H9 (cell line): ENCODE measurements around the gene IL5RA. TPM values are rescaled to one million over a fixed set of nuclear protein-coding genes. Genes with fewer than 3 reads are reported as not detected.

Experiments used
- DNase-seq: peaks from one replicate; pipeline ENCODE4 v3.0.0-alpha.2; 2017
- H2AFZ ChIP-seq: one replicate; pipeline ENCODE4 v1.6.1; 2013; ENCODE audit warnings: mild to moderate bottlenecking, low read length, control low read depth, moderate library complexity
- H2AK5ac ChIP-seq: 2 replicates; pipeline ENCODE4 v1.6.1; 2013; ENCODE audit warnings: low read length, control low read depth, mixed read lengths; ENCODE audit not compliant: insufficient read length
- H2BK120ac ChIP-seq: one replicate; pipeline ENCODE4 v1.6.1; 2013; ENCODE audit warnings: low read depth, mild to moderate bottlenecking, low read length, control low read depth, inconsistent platforms; ENCODE audit not compliant: poor library complexity, severe bottlenecking
- H2BK12ac ChIP-seq: 2 replicates; pipeline ENCODE4 v1.6.1; 2013; ENCODE audit warnings: low read length, control low read depth, mixed read lengths, low read depth; ENCODE audit not compliant: insufficient read length
- H2BK15ac ChIP-seq: 2 replicates; pipeline ENCODE4 v1.6.1; 2013; ENCODE audit warnings: low read depth, low read length, control low read depth
- H2BK20ac ChIP-seq: one replicate; pipeline ENCODE4 v1.6.1; 2013; ENCODE audit warnings: low read depth, mild to moderate bottlenecking, low read length, control low read depth, inconsistent platforms; ENCODE audit not compliant: poor library complexity, severe bottlenecking
- H2BK5ac ChIP-seq: 2 replicates; pipeline ENCODE4 v1.6.1; 2013; ENCODE audit warnings: low read length, control low read depth, mixed read lengths; ENCODE audit not compliant: insufficient read length
- H3K14ac ChIP-seq: 2 replicates; pipeline ENCODE4 v1.6.1; 2013; ENCODE audit warnings: low read length, control low read depth; ENCODE audit not compliant: insufficient read depth
- H3K18ac ChIP-seq: 2 replicates; pipeline ENCODE4 v1.6.1; 2013; ENCODE audit warnings: low read depth, mild to moderate bottlenecking, mixed read lengths, low read length, control low read depth; ENCODE audit not compliant: insufficient read length
- H3K23ac ChIP-seq: 2 replicates; pipeline ENCODE4 v1.6.1; 2013; ENCODE audit warnings: low read length, control low read depth, mixed read lengths, low read depth; ENCODE audit not compliant: insufficient read length
- H3K23me2 ChIP-seq: 2 replicates; pipeline ENCODE4 v1.6.1; 2013; ENCODE audit warnings: low read depth, mild to moderate bottlenecking, mixed read lengths, low read length, control low read depth; ENCODE audit not compliant: insufficient read length, poor library complexity, severe bottlenecking
- H3K27ac ChIP-seq: 2 replicates; pipeline ENCODE4 v1.5.1; 2013; ENCODE audit warnings: low read length, control low read depth, mixed read lengths, low read depth; ENCODE audit not compliant: insufficient read length
- H3K27me3 ChIP-seq: 2 replicates; pipeline ENCODE4 v1.6.1; 2013; ENCODE audit warnings: low read length, control low read depth, inconsistent platforms; ENCODE audit not compliant: insufficient read depth
- H3K4ac ChIP-seq: 2 replicates; pipeline ENCODE4 v1.6.1; 2013; ENCODE audit warnings: low read depth, mild to moderate bottlenecking, control low read depth, inconsistent platforms, low read length, moderate library complexity
- H3K4me1 ChIP-seq: 2 replicates; pipeline ENCODE4 v1.6.1; 2013; ENCODE audit warnings: low read length, control low read depth, inconsistent platforms; ENCODE audit not compliant: insufficient read depth
- H3K4me2 ChIP-seq: 2 replicates; pipeline ENCODE4 v1.6.1; 2013; ENCODE audit warnings: low read length, control low read depth, mixed read lengths; ENCODE audit not compliant: insufficient read length, insufficient read depth
- H3K56ac ChIP-seq: 2 replicates; pipeline ENCODE4 v1.6.1; 2013; ENCODE audit warnings: low read depth, mild to moderate bottlenecking, mixed read lengths, low read length, control low read depth; ENCODE audit not compliant: insufficient read length
- H3K79me1 ChIP-seq: 2 replicates; pipeline ENCODE4 v1.6.1; 2013; ENCODE audit warnings: low read depth, mild to moderate bottlenecking, moderate library complexity, low read length, control low read depth, inconsistent platforms; ENCODE audit not compliant: insufficient read depth, poor library complexity, severe bottlenecking
- H3K79me2 ChIP-seq: 2 replicates; pipeline ENCODE4 v1.6.1; 2013; ENCODE audit warnings: low read length, control low read depth, inconsistent platforms; ENCODE audit not compliant: insufficient read depth
- H3K9ac ChIP-seq: 2 replicates; pipeline ENCODE4 v1.6.1; 2013; ENCODE audit warnings: low read length, control low read depth, mixed read lengths; ENCODE audit not compliant: insufficient read length; ENCODE audit errors: extremely low read depth
- H3K9me3 ChIP-seq: one replicate; pipeline ENCODE4 v1.6.1; 2013; ENCODE audit warnings: low read depth, low read length, inconsistent platforms; ENCODE audit not compliant: control insufficient read depth
- H3T11ph ChIP-seq: one replicate; pipeline ENCODE4 v1.6.1; 2013; ENCODE audit warnings: mild to moderate bottlenecking, low read length, control low read depth, inconsistent platforms
- H4K20me1 ChIP-seq: one replicate; pipeline ENCODE4 v1.6.1; 2013; ENCODE audit not compliant: control insufficient read depth, insufficient read length, insufficient read depth
- H4K5ac ChIP-seq: 2 replicates; pipeline ENCODE4 v1.6.1; 2013; ENCODE audit warnings: low read depth, mild to moderate bottlenecking, mixed read lengths, low read length, control low read depth; ENCODE audit not compliant: insufficient read length
- H4K8ac ChIP-seq: replicated peaks from 2 replicates; pipeline ENCODE4 v1.6.1; 2013; ENCODE audit warnings: low read length, control low read depth, mixed read lengths, low read depth; ENCODE audit not compliant: insufficient read length
- H4K91ac ChIP-seq: 2 replicates; pipeline ENCODE4 v1.6.1; 2013; ENCODE audit warnings: low read depth, mild to moderate bottlenecking, moderate library complexity, mixed read lengths, low read length, control low read depth; ENCODE audit not compliant: insufficient read length
- H3K27ac Mint-ChIP-seq, 3 experiments: 2 replicates in 2 of 3; 3 replicates in 1 of 3; pipeline ENCODE4 v1.8.0; 2020 to 2021; ENCODE audit warnings: mixed read lengths in 3 of 3, mild to moderate bottlenecking in 1 of 3, moderate library complexity in 1 of 3
- H3K27me3 Mint-ChIP-seq: 2 replicates; pipeline ENCODE4 v1.8.0; 2021; ENCODE audit warnings: low read depth, mild to moderate bottlenecking, moderate library complexity, mixed read lengths
- H3K36me3 Mint-ChIP-seq, 3 experiments: 2 replicates in 2 of 3; 3 replicates in 1 of 3; pipeline ENCODE4 v1.8.0; 2020 to 2021; ENCODE audit warnings: low read depth in 3 of 3, mixed read lengths in 3 of 3; ENCODE audit not compliant: insufficient read depth in 1 of 3
- H3K4me1 Mint-ChIP-seq, 2 experiments: 2 replicates each; pipeline ENCODE4 v1.8.0; 2020; ENCODE audit warnings: mixed read lengths in 2 of 2
- H3K4me3 Mint-ChIP-seq, 2 experiments: 2 replicates in 1 of 2; 3 replicates in 1 of 2; pipeline ENCODE4 v1.8.0; 2020 to 2021; ENCODE audit warnings: mild to moderate bottlenecking in 2 of 2, mixed read lengths in 2 of 2, moderate library complexity in 1 of 2
- H3K9me3 Mint-ChIP-seq, 2 experiments: 2 replicates in 1 of 2; 3 replicates in 1 of 2; pipeline ENCODE4 v1.8.0; 2020; ENCODE audit warnings: mild to moderate bottlenecking in 2 of 2, mixed read lengths in 2 of 2, moderate library complexity in 1 of 2
- WGBS: extraction: QIAGEN DNeasy Blood & Tissue Kit; methylation state at CpG from one replicate; pipeline ENCODE4 v1.1.7; 2013; ENCODE audit warnings: missing lambda C conversion rate, low lambda C conversion rate, mixed read lengths; ENCODE audit not compliant: insufficient read length; ENCODE audit errors: extremely low coverage; 5-methylcytosine and 5-hydroxymethylcytosine counted together
- total RNA-seq: library from RNA; stranded (reverse); gene quantifications from 2 replicates; pipeline ENCODE4 v1.2.1, GENCODE V29; 2021
- TF ChIP-seq, protein P1 (sequence below): fragments of 200-600 bp; sonication (generic); conservative IDR thresholded peaks from 3 replicates; pipeline ENCODE4 v1.8.0; 2021; ENCODE audit warnings: antibody characterized with exemption, mild to moderate bottlenecking

IL5RA gene
- total RNA-seq, 1 experiment from 2014 or later, result not detected

- H2BK12ac ChIP-seq, result no peak overlapping the region
- H3K9me3 ChIP-seq, result no peaks in the 10 kb centered on the region
- no peak overlapping the region for H2AK5ac ChIP-seq
- H3K4me1 ChIP-seq, result no peaks in the 10 kb centered on the region; the same call in 1 of the 2 replicates
- H3K56ac ChIP-seq, result no peak overlapping the region
- H4K91ac ChIP-seq, result no peak overlapping the region
- no peaks in the 10 kb centered on the region for H3K27me3 ChIP-seq
- no CpG with 5 or more reads among the region's 5 CpGs for WGBS
- no peak overlapping the region for H2AFZ ChIP-seq
- no peak overlapping the region for H2BK5ac ChIP-seq
- H3K14ac ChIP-seq, result no peak overlapping the region
- Mint-ChIP-seq H3K4me3 (no peak overlapping the region), H3K4me1 (peaks cover 21 to 22% of the 10 kb centered on the region in 2 experiments), H3K9me3 (no peaks in the 10 kb centered on the region), H3K27ac (no peak overlapping the region), H3K27me3 (no peaks in the 10 kb centered on the region), H3K36me3 (no peaks in the 10 kb centered on the region)
- no peaks in the 10 kb centered on the region for H3K23me2 ChIP-seq
- no peak overlapping the region for H2BK120ac ChIP-seq
- no peak overlapping the region for H3K9ac ChIP-seq
- no peak overlapping the region for H3K23ac ChIP-seq
- TF ChIP-seq, protein P1, sequence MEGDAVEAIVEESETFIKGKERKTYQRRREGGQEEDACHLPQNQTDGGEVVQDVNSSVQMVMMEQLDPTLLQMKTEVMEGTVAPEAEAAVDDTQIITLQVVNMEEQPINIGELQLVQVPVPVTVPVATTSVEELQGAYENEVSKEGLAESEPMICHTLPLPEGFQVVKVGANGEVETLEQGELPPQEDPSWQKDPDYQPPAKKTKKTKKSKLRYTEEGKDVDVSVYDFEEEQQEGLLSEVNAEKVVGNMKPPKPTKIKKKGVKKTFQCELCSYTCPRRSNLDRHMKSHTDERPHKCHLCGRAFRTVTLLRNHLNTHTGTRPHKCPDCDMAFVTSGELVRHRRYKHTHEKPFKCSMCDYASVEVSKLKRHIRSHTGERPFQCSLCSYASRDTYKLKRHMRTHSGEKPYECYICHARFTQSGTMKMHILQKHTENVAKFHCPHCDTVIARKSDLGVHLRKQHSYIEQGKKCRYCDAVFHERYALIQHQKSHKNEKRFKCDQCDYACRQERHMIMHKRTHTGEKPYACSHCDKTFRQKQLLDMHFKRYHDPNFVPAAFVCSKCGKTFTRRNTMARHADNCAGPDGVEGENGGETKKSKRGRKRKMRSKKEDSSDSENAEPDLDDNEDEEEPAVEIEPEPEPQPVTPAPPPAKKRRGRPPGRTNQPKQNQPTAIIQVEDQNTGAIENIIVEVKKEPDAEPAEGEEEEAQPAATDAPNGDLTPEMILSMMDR, result no peak
- H3T11ph ChIP-seq, result no peak overlapping the region
- H4K5ac ChIP-seq, result no peak overlapping the region
- H3K4me2 ChIP-seq, result no peak overlapping the region
- H3K27ac ChIP-seq, result no peak overlapping the region
- no peak for DNase-seq
- H4K8ac ChIP-seq, result no peak overlapping the region
- no peak overlapping the region for H2BK15ac ChIP-seq
- H4K20me1 ChIP-seq, result no peaks in the 10 kb centered on the region
- no peak overlapping the region for H2BK20ac ChIP-seq
- no peak overlapping the region for H3K18ac ChIP-seq
- H3K79me2 ChIP-seq, result no peaks in the 10 kb centered on the region
- no peaks in the 10 kb centered on the region for H3K79me1 ChIP-seq
- no peak overlapping the region for H3K4ac ChIP-seq
Observed at GRCh38 chr3:3027976-3028567, 82.1 kb downstream of the IL5RA start.
